WI38 (cell line): ENCODE results near the gene NDUFB7.

Source experiments
- H3K4me3 ChIP-seq: 2 replicates; pipeline ENCODE4 v1.5.1; 2011; ENCODE audit warnings: low read depth, mild to moderate bottlenecking, control low read depth, low read length
- TF ChIP-seq, protein P1 (sequence below): IDR thresholded peaks from 2 replicates; pipeline ENCODE4 v1.5.1; 2012; ENCODE audit warnings: low read depth, mild to moderate bottlenecking, control low read depth, low read length

Gene NDUFB7

DNA sequence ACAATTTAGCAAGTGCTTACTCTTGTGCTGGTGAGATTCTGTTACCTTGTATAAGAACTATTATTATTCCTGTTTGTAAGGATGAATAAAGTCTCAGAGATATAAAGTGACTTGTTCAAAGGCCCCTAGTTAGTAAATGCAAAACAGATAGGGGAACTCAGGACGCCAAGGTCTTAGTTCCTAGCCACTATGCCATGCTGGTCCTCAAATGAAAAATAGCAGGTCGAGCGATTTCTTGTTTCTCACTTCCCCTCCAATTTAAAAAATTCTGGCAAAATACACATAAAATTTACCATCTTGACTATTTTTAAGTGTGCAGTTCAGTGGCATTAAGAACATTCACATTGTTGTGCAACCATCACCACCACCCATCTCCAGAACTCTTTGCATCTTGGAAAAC is 41.4 kb downstream of the NDUFB7 start:
- H3K4me3 ChIP-seq: peak overlapping the region; percentile 97
- TF ChIP-seq, protein P1, sequence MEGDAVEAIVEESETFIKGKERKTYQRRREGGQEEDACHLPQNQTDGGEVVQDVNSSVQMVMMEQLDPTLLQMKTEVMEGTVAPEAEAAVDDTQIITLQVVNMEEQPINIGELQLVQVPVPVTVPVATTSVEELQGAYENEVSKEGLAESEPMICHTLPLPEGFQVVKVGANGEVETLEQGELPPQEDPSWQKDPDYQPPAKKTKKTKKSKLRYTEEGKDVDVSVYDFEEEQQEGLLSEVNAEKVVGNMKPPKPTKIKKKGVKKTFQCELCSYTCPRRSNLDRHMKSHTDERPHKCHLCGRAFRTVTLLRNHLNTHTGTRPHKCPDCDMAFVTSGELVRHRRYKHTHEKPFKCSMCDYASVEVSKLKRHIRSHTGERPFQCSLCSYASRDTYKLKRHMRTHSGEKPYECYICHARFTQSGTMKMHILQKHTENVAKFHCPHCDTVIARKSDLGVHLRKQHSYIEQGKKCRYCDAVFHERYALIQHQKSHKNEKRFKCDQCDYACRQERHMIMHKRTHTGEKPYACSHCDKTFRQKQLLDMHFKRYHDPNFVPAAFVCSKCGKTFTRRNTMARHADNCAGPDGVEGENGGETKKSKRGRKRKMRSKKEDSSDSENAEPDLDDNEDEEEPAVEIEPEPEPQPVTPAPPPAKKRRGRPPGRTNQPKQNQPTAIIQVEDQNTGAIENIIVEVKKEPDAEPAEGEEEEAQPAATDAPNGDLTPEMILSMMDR: no peak

DNA sequence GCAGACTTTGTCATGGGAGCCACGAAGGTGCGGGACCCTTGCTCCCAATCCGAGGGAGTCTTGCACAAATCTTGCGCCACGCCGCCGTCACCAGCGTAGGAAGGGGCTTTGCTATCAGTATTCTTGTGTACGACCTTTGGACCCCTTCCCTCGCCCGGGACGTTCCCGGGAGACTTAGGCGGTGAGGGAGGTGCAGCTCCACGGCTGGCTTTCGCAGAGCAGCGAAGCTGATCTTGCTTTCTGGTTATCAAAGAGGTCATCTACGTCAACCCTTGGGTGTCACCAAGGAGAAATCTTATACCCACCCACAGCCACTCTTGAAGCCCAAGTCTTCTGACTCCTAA is 41.9 kb downstream of the NDUFB7 start:
- peak overlapping the region; percentile 97 for H3K4me3 ChIP-seq

DNA sequence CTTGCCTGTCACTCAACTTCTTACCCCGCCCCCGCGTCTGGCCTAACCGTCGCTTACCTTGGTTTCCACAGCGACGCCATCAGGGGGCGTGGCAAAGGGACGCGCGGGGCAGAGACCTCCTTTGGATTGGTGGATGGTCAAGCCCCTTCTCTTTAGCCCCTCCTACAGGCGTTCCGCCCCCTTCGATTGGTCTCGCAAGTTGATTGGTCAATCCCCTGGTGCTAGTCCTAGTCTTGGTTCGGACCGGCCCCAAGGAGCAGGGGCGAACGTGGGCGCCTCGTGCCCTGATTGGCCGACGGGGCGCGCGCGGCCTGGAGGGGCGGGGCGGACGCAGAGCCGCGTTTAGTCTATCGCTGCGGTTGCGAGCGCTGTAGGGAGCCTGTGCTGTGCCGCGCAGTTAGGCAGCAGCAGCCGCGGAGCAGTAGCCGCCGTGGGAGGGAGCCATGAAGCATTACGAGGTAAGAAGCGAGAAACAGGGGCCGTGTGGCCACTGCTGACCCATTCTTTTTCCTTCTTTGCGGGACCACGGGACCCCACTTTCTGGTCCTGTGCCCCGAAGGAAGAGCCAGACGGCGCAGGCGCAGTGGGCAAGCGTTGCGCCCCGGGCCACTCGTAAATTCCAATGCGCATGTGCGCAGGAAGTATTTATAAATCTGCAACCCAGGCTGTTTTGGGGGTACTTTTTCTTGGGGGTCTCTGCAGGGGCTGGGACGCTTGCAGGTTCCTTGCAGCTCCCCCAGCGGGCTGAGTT is 42.4 kb downstream of the NDUFB7 start, which contains the start of gene TECR:
Gene TECR, plus strand, starts transcription at position 341 of the 751 bp plus-strand sequence. Its CDS starts 103 bp downstream, at position 444.
- H3K4me3 ChIP-seq: peak within 1 kb of the TSS; percentile 97
- TF ChIP-seq, protein P1: no peak

More for the DNA sequence above, 41.9 kb downstream of the NDUFB7 start:
- TF ChIP-seq, protein P1: no peak

DNA sequence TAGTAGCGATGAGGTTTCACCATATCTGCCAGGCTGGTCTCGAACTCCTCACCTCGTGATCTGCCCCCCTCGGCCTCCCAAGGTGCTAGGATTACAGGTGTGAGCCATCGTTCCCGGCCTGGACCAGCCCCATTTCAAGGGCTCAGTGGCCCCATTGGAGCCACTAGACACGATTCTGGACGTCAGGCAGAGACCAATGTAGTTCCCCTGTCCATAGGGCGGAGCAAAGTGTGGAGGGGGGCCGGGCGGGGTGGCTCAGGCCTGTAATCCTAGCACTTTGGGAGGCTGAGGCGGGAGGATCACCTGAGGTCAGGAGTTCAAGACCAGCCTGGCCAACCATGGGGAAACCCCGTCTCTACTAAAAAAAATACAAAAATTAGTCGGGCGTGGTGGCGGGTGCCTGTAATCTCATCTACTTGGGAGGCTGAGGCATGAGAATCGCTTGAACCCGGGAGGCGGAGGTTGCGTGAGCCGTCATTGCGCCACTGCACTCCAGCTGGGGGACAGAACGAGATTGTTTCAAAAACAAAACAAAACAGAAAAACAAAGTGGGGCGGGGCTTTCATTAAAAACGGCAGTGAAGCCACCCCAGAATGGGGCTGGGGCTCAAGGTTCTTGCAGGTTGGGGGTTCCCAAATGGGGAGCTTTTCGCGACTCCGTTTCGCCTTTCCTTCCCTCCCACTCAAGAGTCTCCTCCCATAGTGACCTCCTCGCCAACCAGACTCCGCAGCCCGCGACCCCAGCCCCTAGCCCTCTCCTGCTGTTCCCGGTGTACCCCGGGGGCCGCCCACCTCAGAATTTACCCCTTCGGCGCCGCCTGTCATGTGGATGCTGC is 43.2 kb downstream of the NDUFB7 start:
- TF ChIP-seq, protein P1: no peak
- peak overlapping the region; percentile 60 for H3K4me3 ChIP-seq

DNA sequence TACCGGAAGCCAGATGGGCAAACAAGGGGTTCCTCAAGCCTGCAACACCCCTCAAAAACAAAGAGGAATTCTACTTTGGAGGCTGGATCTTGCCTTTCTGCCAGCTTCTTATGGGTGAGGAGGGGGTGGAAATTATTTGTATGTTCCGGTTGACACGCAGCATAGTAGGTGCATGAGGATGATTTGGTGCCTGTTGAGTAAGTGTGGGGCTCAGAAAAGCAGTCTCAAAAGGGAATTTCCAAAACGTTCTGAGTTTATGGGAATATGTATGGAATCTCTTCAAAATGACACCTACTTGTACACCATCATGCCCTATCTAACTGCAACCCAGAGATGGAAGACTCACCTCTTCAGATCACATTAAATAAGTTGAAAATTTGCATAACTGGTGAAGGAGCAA is 45.4 kb downstream of the NDUFB7 start:
- no peak overlapping the region for H3K4me3 ChIP-seq
- TF ChIP-seq, protein P1: no peak

DNA sequence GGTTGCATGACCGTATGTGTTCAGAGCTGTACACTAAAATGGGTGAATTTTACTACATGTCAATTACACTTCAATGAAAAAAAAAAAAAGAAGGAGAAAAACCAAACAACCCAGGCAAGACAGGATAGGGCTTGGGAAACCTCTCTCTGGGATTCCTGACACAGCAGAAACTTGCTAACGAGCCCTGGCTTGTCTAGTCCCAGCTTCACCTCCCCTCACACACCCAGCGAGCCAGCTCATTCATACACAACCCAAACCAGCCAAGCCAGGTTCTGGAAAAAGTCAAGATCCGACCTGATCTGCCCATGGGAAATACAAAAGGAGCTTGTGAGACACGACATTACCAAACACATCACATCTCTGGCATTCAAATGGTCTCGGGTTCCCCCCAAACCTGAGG is 46.1 kb downstream of the NDUFB7 start:
- TF ChIP-seq, protein P1: no peak
- no peak overlapping the region for H3K4me3 ChIP-seq

DNA sequence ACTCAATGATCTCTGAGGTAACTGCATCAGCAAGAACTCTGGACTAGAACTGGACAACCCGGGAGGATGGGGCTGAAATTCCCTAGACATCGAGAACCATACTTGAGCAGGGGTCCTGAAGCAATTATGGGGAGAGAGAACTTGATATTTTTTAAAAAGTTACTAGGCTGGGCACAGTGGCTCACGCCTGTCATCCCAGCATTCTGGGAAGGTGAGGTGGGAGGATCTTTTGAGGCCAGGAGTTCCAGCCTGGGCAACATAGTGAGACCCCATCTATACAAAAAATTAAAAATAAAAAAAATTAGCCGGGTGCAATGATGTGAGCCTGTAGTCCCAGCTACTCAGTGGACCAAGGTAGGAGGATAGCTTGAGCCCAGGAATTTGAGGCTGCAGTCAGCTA is 51.3 kb downstream of the NDUFB7 start:
- TF ChIP-seq, protein P1: no peak
- no peak overlapping the region for H3K4me3 ChIP-seq
